Stimulated activated naive CD4-positive, alpha-beta T cell (primary cell): ENCODE results near the gene ENG.
A peak's percentile ranks its signal among the peaks of the same experiment; 100 is the strongest.
"Not testable (repeated sequence)": the region's sequence is repeated elsewhere in the genome, so short reads cannot be mapped to it uniquely, and the experiment has no call there.

Experiments used
- DNase-seq, 6 experiments: peaks; one replicate each; lab custom pipeline; 2025; lab: John Stamatoyannopoulos, UW

Gene ENG

GRCh38 chr9:127878652-127879390, 24.4 kb upstream of the ENG start:
- DNase-seq, result no peak

- no peak for DNase-seq
Observed at GRCh38 chr9:127878001-127878651, 23.7 kb upstream of the ENG start.

- DNase-seq, result no peak
Observed at GRCh38 chr9:127877566-127877998, 23.1 kb upstream of the ENG start, which contains the start of gene AK1. Gene AK1 (minus strand): TSS chr9:127877675. CDS start chr9:127874617, 3,058 bp downstream.

GRCh38 chr9:127876764-127877562, 22.5 kb upstream of the ENG start:
- DNase-seq, result no peak

- DNase-seq, result no peak
Observed at GRCh38 chr9:127876026-127876763, 21.7 kb upstream of the ENG start.

- no peak for DNase-seq
Observed at GRCh38 chr9:127875306-127875966, 21.0 kb upstream of the ENG start.

GRCh38 chr9:127874301-127875221, 20.1 kb upstream of the ENG start:
- DNase-seq, result no peak

- no peak for DNase-seq
Observed at GRCh38 chr9:127873886-127874285, 19.4 kb upstream of the ENG start.

GRCh38 chr9:127873223-127873691, 18.8 kb upstream of the ENG start:
- DNase-seq, result no peak

GRCh38 chr9:127872369-127873222, 18.1 kb upstream of the ENG start:
- no peak for DNase-seq

- DNase-seq, result no peak
Observed at GRCh38 chr9:127871531-127871930, 17.1 kb upstream of the ENG start.

GRCh38 chr9:127870887-127871286, 16.4 kb upstream of the ENG start:
- no peak for DNase-seq

GRCh38 chr9:127870153-127870491, 15.7 kb upstream of the ENG start:
- not testable (repeated sequence) for DNase-seq

GRCh38 chr9:127869310-127870152, 15.1 kb upstream of the ENG start:
- peak; percentile 23 to 75 (median 63) for DNase-seq

GRCh38 chr9:127868278-127868902, 13.9 kb upstream of the ENG start:
- no peak for DNase-seq

- DNase-seq, result no peak
Observed at GRCh38 chr9:127867356-127868277, 13.2 kb upstream of the ENG start.

GRCh38 chr9:127866535-127866934, 12.1 kb upstream of the ENG start:
- no peak for DNase-seq
